AG04449 (cell line): ENCODE data around the gene HIC1.
"Not testable (repeated sequence)": the region's sequence is repeated elsewhere in the genome, so short reads cannot be mapped to it uniquely, and the experiment has no call there.

ENCODE experiments used
- CTCF ChIA-PET: fragments of 350-600 bp; formaldehyde crosslinking; extraction: SDS; loops from one replicate; lab custom pipeline; 2021; ENCODE audit warnings: antibody characterized with exemption; lab: Yijun Ruan, JAX
- POLR2A ChIA-PET: fragments of 400-600, 350-600 bp; formaldehyde crosslinking; extraction: SDS; loops from one replicate; lab custom pipeline; 2020; ENCODE audit warnings: antibody characterized with exemption, inconsistent platforms; lab: Yijun Ruan, JAX
- DNase-seq: peaks from one replicate; pipeline ENCODE4 v3.0.0-alpha.2; 2010; ENCODE audit warnings: low read depth, low spot score
- H3K4me3 ChIP-seq: 2 replicates; pipeline ENCODE4 v1.5.1; 2011; ENCODE audit warnings: low read depth, mild to moderate bottlenecking, control low read depth, low read length
- CTCF ChIP-seq: IDR thresholded peaks from one replicate; pipeline ENCODE4 v1.5.1; 2011; ENCODE audit warnings: mild to moderate bottlenecking, moderate library complexity, low read length, control low read depth, inconsistent platforms; ENCODE audit not compliant: insufficient read depth; ENCODE audit errors: missing control alignments

The HIC1 gene

GRCh38 chr17:2054512-2055291 is at the start of gene HIC1:
Gene HIC1, plus strand, starts transcription at chr17:2055103. Its CDS starts 1,588 bp downstream, at chr17:2056691.
- TF ChIP-seq CTCF, result peak; percentile 73
- ChIA-PET CTCF (interaction anchor here (0.6 to 8.5 kb wide), 59 partner anchors 9 to 361 kb away, joined by 3 to 348 read pairs (median 4); no protein-coding TSS in a partner anchor), POLR2A (interaction anchor here (0.5 to 5.1 kb wide), 25 partner anchors 10 to 351 kb away, joined by 3 to 59 read pairs (median 4); partner anchors contain the start of genes SMG6 and SRR)
- H3K4me3 ChIP-seq, result peak within 1 kb of the TSS; percentile 66
- DNase-seq, result no peak

GRCh38 chr17:2008332-2009126 is 46.4 kb upstream of the HIC1 start:
- no peak overlapping the region for H3K4me3 ChIP-seq
- ChIA-PET POLR2A (no interaction called here), CTCF (no interaction called here)
- DNase-seq, result no peak
- TF ChIP-seq CTCF, result no peak

GRCh38 chr17:2009737-2010136 is 45.2 kb upstream of the HIC1 start:
- ChIA-PET POLR2A (no interaction called here), CTCF (no interaction called here)
- DNase-seq, result no peak
- no peak for TF ChIP-seq CTCF
- no peak overlapping the region for H3K4me3 ChIP-seq

GRCh38 chr17:2011411-2012371 is 43.2 kb upstream of the HIC1 start:
- H3K4me3 ChIP-seq, result no peak overlapping the region
- CTCF ChIA-PET, result interaction anchor here (1.1 to 1.5 kb wide), 4 partner anchors 14 to 130 kb away, joined by 4 to 7 read pairs (median 5); partner anchors contain the start of gene RTN4RL1
- no peak for TF ChIP-seq CTCF
- no peak for DNase-seq
- POLR2A ChIA-PET, result no interaction called here

GRCh38 chr17:2012499-2012898 is 42.4 kb upstream of the HIC1 start:
- CTCF ChIA-PET, result interaction anchor here (1.2 to 1.3 kb wide), 2 partner anchors 22 to 104 kb away, joined by 4 read pairs; no protein-coding TSS in a partner anchor
- DNase-seq, result no peak
- POLR2A ChIA-PET, result no interaction called here
- no peak overlapping the region for H3K4me3 ChIP-seq
- TF ChIP-seq CTCF, result no peak

GRCh38 chr17:2013220-2013993 is 41.5 kb upstream of the HIC1 start:
- H3K4me3 ChIP-seq, POLR2A ChIA-PET, DNase-seq: not testable (repeated sequence)
- CTCF ChIA-PET, result interaction anchor here (1.1 to 1.2 kb wide), 2 partner anchors 12 to 21 kb away, joined by 3 to 4 read pairs; no protein-coding TSS in a partner anchor
